K562 (cell line): ENCODE measurements around the gene LRRC57. TPM values are rescaled to one million over a fixed set of nuclear protein-coding genes. Genes with fewer than 3 reads are reported as not detected.

Source experiments
- ARID4B ChIP-seq: sonication (generic); formaldehyde crosslinking; IDR thresholded peaks from 2 replicates; pipeline ENCODE4 v1.8.0; 2022; ENCODE audit warnings: mild to moderate bottlenecking, missing genetic modification reagents
- CBX1 ChIP-seq: sonication (generic); IDR thresholded peaks from 2 replicates; pipeline ENCODE4 v1.6.1; 2016; ENCODE audit warnings: antibody characterized with exemption, low read depth, mild to moderate bottlenecking
- CTBP1 ChIP-seq: fragments of 450-650 bp; IDR thresholded peaks from 2 replicates; pipeline ENCODE4 v1.6.1; 2016; ENCODE audit warnings: borderline replicate concordance
- DMBX1 ChIP-seq: fragments of 250-450 bp; sonication (Bioruptor Pico); IDR thresholded peaks from 2 replicates; pipeline ENCODE4 v1.8.0; 2022; ENCODE audit warnings: inconsistent platforms, mild to moderate bottlenecking, moderate library complexity, borderline replicate concordance
- FOXK1 ChIP-seq: sonication (generic); formaldehyde crosslinking; IDR thresholded peaks from 2 replicates; pipeline ENCODE4 v1.8.0; 2022; ENCODE audit warnings: missing genetic modification reagents, mild to moderate bottlenecking, borderline replicate concordance
- NBN ChIP-seq: fragments of 450-650 bp; IDR thresholded peaks from 2 replicates; pipeline ENCODE4 v1.6.1; 2016; ENCODE audit warnings: low read depth, mild to moderate bottlenecking
- SMARCA5 ChIP-seq: fragments of 450-650 bp; IDR thresholded peaks from 2 replicates; pipeline ENCODE4 v1.6.1; 2016
- SMARCC2 ChIP-seq: fragments of 450-650 bp; IDR thresholded peaks from 2 replicates; pipeline ENCODE4 v1.6.1; 2017; ENCODE audit warnings: antibody characterized with exemption, moderate library complexity, mild to moderate bottlenecking, low read depth
- SRSF7 ChIP-seq: fragments of 200-400 bp; formaldehyde crosslinking; optimal IDR thresholded peaks from 2 replicates; pipeline ENCODE3; 2017; ENCODE audit warnings: mild to moderate bottlenecking, low read depth, low read length
- TBP ChIP-seq: optimal IDR thresholded peaks from 2 replicates; pipeline ENCODE3; 2011; ENCODE audit warnings: low read depth, low read length, improper control_type of control experiment
- ZNF175 ChIP-seq: fragments of 200-800 bp; sonication (Bioruptor generic); IDR thresholded peaks from 2 replicates; pipeline ENCODE4 v1.6.1; 2016; ENCODE audit warnings: low read depth, mild to moderate bottlenecking, missing genetic modification characterization, missing compliant biosample characterization
- ZNF444 ChIP-seq: fragments of 250-450 bp; sonication (Bioruptor Pico); IDR thresholded peaks from 2 replicates; pipeline ENCODE4 v1.4.0; 2020; ENCODE audit warnings: mild to moderate bottlenecking, moderate library complexity
- ZNF586 ChIP-seq: fragments of 450-650 bp; formaldehyde crosslinking; conservative IDR thresholded peaks from 2 replicates; pipeline ENCODE4 v1.4.0; 2020; ENCODE audit warnings: mild to moderate bottlenecking, moderate library complexity
- polyA plus RNA-seq, 8 experiments: library from polyadenylated mRNA; depleted of rRNA in 4 of 8; stranded (reverse) in 5 of 8; unstranded in 3 of 8; fragments of >200 nt; fragmentation: Nextera tagmentation in 2 of 8; fragmentation: Illumina TruSeq in 1 of 8; extraction: Ambion mirVana in 2 of 8; extraction: Trizol in 1 of 8; gene quantifications; 2 replicates each; pipeline versions ENCODE4 v1.2.1 to v1.2.3, GENCODE V29; 2011 to 2014; ENCODE audit warnings: inconsistent platforms in 1 of 8, missing spikeins in 1 of 8
- total RNA-seq, 7 experiments: library from RNA; depleted of rRNA in 6 of 7; stranded (reverse); fragments of >200 nt in 6 of 7; fragmentation: Illumina TruSeq in 2 of 7; extraction: Trizol in 2 of 7; gene quantifications; 2 replicates each; pipeline versions ENCODE4 v1.2.1 to v1.2.3, GENCODE V29; 2011 to 2021; ENCODE audit warnings: low replicate concordance in 1 of 7
- TF ChIP-seq, protein P1 (sequence below), 2 experiments: fragments of 450-650 bp in 1 of 2; IDR thresholded peaks; 2 replicates each; pipeline ENCODE4 v1.6.1; 2011 to 2017; ENCODE audit warnings: low read depth in 2 of 2, antibody characterized with exemption in 1 of 2, borderline replicate concordance in 1 of 2, low read length in 1 of 2, mild to moderate bottlenecking in 1 of 2, mixed read lengths in 1 of 2; ENCODE audit not compliant: control insufficient read depth in 1 of 2
- TF ChIP-seq, protein P2 (sequence below): sonication (generic); formaldehyde crosslinking; IDR thresholded peaks from 2 replicates; pipeline ENCODE4 v1.8.0; 2022; ENCODE audit warnings: mild to moderate bottlenecking, missing genetic modification reagents, borderline replicate concordance
- TF ChIP-seq, protein P3 (sequence below): IDR thresholded peaks from 2 replicates; pipeline ENCODE4 v1.6.1; 2011; ENCODE audit not compliant: insufficient read length; ENCODE audit errors: extremely low read depth

LRRC57 gene
- total and polyA plus RNA-seq, 9 of the 15 experiments (the other 6 are each of a cell fraction or from before 2014, with no cell fraction given): 3.9 to 20.4 (median 14.8) TPM

- TF ChIP-seq ARID4B (CRISPR knock-in tag) (peak; percentile 52; the same call in 1 of the 2 replicates), SMARCA5 (no peak), DMBX1 (peak; percentile 74), CBX1 (peak; percentile 60; the same call in 1 of the 2 replicates), SMARCC2 (peak; percentile 21; the same call in 1 of the 2 replicates), TBP (peak; percentile 88), ZNF586 (CRISPR knock-in tag) (no peak), SRSF7 (no peak), CTBP1 (0 out of 2 replicates have a peak, but pooled peaks have one; percentile 53), FOXK1 (CRISPR knock-in tag) (peak; percentile 29; the same call in 1 of the 2 replicates), NBN (peak; percentile 62), ZNF175 (CRISPR knock-in tag) (no peak), ZNF444 (CRISPR knock-in tag) (no peak)
- TF ChIP-seq, protein P1, sequence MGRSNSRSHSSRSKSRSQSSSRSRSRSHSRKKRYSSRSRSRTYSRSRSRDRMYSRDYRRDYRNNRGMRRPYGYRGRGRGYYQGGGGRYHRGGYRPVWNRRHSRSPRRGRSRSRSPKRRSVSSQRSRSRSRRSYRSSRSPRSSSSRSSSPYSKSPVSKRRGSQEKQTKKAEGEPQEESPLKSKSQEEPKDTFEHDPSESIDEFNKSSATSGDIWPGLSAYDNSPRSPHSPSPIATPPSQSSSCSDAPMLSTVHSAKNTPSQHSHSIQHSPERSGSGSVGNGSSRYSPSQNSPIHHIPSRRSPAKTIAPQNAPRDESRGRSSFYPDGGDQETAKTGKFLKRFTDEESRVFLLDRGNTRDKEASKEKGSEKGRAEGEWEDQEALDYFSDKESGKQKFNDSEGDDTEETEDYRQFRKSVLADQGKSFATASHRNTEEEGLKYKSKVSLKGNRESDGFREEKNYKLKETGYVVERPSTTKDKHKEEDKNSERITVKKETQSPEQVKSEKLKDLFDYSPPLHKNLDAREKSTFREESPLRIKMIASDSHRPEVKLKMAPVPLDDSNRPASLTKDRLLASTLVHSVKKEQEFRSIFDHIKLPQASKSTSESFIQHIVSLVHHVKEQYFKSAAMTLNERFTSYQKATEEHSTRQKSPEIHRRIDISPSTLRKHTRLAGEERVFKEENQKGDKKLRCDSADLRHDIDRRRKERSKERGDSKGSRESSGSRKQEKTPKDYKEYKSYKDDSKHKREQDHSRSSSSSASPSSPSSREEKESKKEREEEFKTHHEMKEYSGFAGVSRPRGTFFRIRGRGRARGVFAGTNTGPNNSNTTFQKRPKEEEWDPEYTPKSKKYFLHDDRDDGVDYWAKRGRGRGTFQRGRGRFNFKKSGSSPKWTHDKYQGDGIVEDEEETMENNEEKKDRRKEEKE (IDR thresholded peaks at IDR 0.05; ENCODE audit: borderline replicate concordance in 1 of 2, control insufficient read depth in 1 of 2, low read depth in 2 of 2, low read length in 1 of 2): no peak
- TF ChIP-seq, protein P2, sequence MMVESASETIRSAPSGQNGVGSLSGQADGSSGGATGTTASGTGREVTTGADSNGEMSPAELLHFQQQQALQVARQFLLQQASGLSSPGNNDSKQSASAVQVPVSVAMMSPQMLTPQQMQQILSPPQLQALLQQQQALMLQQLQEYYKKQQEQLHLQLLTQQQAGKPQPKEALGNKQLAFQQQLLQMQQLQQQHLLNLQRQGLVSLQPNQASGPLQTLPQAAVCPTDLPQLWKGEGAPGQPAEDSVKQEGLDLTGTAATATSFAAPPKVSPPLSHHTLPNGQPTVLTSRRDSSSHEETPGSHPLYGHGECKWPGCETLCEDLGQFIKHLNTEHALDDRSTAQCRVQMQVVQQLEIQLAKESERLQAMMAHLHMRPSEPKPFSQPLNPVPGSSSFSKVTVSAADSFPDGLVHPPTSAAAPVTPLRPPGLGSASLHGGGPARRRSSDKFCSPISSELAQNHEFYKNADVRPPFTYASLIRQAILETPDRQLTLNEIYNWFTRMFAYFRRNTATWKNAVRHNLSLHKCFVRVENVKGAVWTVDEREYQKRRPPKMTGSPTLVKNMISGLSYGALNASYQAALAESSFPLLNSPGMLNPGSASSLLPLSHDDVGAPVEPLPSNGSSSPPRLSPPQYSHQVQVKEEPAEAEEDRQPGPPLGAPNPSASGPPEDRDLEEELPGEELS: 0 out of 2 replicates have a peak, but pooled peaks have one; percentile 55
- TF ChIP-seq, protein P3, sequence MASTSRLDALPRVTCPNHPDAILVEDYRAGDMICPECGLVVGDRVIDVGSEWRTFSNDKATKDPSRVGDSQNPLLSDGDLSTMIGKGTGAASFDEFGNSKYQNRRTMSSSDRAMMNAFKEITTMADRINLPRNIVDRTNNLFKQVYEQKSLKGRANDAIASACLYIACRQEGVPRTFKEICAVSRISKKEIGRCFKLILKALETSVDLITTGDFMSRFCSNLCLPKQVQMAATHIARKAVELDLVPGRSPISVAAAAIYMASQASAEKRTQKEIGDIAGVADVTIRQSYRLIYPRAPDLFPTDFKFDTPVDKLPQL: peak; percentile 57
Observed at GRCh38 chr15:42490671-42491538, 57.7 kb downstream of the LRRC57 start, which contains the start of gene ZNF106 (continued).
